HG03342 (cell line): ENCODE measurements around the gene KRT73.

Experiments
- ATAC-seq: cut with Tn5 transposase; IDR thresholded peaks from one replicate; pipeline ENCODE4 v1.9.1; 2021; ENCODE audit warnings: mild to moderate bottlenecking, moderate library complexity; ENCODE audit not compliant: unreplicated experiment

KRT73 gene

DNA sequence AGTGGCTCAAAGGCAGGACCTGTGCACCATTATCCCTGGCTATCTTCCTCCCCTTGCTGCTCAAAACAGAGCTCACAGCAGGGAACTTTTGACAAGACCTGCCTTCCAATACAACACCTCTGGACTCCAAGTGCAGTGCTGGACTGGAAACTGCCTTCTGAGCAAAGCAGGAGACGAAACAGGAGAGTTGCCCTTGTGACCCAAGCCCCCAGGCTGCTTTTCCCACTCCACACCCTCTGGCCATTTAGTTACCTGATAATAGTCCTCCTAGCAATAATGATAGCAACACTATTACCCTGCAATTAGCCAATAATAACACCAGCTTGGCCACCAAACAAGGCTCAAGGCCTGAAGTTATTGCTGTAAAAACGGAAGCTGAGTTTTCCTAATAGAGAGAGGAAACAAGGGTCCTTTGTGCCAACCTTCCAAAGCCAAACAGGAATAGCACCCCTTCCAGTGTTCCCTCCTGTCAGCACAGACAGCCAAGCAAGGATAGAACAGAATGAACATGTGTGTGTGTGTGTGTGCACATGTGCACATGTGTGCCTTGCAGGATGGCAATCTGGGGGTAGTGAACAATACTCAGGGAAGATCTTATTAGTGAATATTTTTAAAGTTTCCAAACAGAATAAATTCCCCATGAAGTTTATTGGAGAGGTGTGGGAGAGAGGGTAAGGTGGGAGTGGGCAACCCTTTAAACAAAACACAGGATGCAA, 9.2 kb upstream of the KRT73 start:
- ATAC-seq, result no peak

DNA sequence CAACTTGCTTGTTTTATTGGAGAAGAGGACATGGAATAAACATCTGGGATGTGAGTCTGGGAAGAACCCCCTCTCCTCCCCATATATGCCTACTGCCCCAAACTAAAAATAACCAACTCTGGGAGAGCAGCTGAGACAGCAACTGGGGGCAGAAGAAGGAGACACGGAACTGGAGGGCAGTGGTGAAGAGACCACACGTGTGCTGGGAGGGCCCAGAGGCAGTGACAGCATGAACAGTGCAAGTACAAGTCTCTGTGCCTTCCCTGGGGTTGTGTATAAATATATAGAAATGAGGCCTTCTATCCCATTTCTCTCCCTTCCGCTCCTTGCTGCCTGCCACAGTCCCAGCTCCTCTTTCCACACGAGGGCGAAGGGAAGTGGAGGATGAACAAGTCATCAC, 4.0 kb upstream of the KRT73 start:
- ATAC-seq, result no peak

DNA sequence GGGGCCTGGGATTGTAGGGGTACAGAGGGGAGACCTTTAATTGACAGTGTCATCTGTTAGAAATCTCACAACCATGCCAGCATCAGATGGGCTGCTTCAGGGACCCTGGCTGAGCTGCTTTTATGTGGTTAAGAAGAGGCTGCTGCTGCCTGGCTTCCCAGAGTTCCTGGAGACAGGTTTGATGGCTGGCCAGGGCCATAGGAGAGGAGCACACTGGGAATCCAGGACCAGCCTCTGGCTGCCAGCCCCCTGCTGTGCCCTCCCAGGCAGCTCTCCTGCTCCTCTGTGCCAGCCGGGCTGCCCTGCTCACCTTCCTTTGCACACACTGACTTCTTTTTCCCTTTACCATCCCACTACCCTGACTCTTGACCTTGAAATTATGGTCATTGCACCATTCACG, 507 bp upstream of the KRT73 start:
- ATAC-seq, result no peak

DNA sequence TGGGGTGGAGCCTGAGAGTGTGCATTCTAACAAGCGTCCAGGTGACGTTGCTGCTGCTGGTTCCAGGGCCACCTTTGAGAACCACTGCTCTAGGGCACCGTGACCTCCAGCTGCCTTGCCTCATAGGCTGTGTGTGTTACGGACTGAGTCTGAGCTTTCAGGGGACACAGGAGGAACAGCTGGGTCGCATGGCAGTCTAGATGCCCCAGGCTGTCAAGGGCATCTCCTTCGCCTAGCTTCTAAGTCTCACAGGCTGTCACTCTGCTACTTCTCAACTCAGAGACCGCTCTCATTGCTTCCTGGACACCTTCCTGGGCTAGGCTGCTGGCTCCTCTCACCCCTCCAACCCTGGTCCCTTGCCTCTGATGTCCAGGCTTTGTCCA, 965 bp downstream of the KRT73 start:
- ATAC-seq, result no peak

DNA sequence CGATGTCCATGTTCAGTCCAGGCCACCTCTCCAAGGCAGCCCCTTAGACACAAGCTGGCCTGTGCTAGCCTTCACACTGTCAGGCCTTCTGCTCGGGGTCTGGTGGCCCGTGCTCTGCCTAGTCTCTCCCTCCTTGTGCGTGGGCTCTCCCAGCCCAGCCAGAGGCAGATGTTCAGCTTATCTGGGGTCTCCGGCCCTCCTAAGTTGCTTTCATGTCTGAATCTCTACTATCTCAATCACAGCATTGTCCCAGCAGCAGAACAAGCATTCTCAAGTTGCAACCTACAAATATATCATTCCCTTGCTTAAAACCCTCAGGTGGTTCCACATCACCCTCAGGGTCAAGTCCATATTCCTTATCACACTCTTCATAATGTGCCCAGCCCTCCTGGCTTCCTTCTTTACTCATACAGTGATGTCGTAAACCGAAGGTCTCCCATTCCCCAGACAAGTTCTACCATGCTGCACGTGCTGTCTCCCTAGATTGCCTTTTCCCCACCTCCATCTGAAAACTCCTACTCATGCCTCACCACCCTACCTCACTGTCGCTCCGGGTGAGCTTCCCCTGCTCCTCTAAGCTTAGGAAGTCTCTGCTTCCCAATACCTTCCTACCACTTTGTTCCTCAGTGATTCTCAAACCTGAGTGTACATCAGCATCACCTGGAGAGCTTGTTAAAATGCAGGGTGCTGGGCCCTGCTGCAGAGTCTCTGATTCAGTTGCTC, 1.5 kb downstream of the KRT73 start:
- no peak for ATAC-seq

DNA sequence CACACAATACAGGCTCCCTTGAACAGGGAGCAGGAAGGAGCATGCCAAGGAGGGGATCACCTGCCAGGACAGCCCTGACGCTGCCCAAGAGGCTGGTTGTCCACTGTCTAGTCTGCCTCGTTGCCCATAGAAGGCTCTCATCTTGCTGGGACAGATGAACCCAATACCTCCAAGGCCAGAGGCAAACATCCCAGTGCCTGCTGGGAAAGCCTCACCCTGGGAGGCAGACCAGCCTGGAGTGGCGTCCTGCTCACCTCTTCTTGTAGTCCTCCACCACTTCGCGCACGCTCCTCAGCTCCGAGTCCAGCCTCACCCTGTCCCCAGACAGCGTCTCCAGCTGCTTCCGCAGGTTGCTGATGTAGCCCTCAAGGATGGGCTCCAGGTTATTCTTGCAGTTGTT, 2.4 kb downstream of the KRT73 start:
- no peak for ATAC-seq

DNA sequence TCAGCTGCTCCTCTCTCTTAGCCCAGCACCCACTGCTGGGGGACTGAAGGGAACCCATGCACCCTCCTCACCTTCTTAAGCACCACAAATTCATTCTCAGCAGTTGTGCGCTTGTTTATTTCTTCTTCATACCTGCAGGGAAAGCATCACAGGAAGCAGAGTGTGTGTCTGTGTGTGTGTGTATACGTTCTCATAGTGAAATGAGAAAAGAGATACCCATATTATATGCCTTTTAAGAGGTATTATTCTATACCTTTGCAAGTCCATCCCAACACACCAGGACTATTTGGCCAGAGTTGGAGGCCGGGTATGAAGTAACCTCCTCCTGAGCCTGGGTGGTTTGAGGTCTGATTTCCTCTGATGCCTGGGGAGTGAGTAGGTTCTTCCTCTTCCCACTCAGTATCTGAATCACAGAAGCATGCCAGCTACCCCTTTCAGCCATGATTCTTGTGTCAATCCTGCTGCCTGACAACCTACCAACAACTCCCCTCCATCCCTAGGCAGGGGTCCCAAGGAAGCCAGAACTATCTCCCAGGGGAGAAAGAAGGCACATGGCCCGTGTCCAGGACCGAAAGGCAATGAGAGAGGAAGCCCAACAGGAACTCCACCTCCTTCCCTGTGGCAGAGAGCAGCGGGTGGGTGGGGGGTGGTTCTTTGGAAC, 3.0 kb downstream of the KRT73 start:
- no peak for ATAC-seq

DNA sequence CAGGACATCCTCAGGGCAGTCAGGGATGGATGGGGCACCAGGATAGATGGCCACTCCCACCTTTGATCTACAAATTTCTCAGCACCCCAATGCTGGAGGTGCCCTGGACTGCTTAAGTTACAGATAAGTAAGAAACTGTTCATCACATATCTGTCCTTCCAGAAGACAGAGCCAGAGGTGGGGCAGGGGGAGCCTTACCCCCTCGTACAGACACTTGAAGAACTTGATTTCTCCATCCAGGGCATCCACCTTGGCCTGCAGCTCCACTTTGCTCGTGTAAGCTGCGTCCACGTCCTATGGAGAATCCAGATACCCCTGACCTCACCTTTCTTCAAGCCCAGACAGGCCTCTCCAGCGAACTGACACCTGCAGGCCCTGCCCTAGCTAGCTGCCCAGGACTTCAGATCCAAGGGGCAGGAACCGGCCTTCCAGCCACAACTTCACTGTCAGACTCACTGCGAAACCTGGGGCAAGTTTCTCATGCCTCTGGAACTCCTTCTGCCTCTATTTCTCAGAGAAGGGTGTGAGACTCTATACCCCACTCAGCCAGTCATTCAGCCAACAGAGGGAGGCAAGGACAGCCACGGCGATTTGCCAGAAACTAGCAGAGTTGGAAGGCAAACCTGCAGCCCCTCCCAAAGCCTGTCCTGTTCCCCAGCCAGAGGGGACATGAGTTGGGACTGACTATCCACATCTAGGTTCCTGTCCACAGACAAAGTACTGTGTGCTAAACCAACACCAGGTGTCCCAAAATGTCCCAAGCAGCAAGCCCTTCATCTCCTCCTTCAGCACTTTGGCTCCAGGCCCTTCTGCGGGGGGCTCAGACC, 3.8 kb downstream of the KRT73 start:
- ATAC-seq, result no peak

DNA sequence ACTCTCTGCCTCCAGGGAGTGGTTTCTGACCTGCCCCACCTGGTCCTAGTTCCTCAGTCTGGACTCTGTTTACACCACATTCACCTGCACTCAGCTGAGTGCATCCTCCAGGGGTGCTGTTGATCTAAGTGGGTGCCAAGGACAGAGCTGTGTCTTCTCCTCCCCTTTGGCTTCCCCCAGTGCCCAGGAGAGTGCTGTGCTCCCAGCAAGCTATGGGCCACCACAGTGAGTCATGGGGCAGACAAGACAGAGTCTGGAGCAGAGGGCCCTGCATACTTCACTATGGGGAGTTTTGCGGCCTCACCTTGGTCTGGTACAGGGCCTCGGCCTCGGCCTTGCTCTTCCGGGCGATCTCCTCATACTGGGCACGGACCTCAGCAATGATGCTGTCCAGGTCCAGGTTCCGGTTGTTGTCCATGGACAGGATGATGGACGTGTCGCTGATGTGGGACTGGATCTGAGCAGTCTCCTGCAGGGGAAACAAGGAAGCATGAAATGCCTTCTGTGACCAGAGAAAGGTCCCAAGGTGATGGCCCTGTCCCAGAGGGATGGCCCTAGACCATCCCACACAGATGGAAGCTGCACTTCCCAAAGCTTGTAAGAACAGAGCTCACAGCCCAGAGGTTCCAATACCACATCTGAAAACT, 4.9 kb downstream of the KRT73 start:
- ATAC-seq, result no peak

DNA sequence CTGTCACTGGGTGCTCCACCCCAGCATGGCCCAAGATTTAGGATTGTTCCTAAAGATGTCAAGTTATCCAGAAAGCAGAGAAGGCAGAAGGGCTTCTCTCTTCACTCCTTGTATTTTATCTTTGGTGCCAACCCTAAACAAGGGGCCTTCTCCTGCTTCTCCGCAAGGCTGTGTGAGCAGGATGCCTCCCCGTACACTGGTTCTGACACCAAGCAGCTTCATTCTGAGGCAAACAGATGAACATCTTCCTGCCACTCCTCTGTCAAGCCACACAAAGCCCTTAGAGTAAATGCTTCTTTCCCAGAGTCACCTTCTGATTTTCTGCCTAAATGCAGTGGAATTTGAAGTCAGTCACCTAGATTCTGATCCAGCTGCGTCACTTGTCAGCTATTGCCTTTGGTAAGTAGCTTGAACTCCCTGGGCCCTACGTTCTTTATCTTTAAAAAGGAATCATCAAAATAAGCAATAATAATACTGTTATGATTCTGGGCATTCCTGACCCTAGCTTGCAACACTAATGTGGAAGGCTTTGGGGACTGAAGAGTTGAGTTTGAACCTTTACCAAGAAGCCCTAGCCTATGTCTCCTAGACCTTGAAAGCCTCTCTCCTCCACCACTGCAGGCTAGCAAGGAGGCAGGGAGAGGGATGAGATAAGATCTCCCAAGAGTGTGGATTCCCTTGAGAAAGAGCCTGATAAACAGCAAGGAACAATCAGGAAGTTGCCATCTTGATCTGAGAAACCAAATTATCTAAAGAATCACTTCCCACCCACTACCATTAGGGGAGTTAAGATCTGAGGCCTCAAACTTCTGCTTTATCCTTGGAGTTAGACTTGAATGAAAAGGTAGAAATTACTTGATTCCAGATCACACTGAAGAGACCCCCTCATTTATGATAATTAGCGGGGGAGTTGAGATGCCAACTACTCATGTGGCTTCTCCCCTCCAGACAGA, 5.7 kb downstream of the KRT73 start:
- no peak for ATAC-seq

DNA sequence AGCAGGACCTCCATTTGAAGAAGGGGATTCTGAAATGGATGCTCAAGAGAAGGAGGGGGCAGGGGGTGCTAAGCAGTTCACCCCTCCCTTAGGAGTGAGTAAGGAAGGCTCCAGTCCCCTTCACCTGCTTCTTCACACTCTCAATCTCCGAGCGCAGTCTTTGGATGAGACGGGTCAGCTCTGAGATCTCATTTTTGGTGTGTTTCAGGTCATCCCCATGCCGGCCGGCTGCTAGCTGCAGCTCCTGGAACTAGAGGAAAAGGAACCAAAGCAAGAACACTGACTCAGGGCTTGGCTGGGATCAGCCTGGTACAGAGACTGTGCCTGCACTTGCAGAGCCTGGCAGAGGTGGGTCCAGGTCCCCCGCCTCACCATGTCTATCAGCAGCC, 7.3 kb downstream of the KRT73 start:
- no peak for ATAC-seq

DNA sequence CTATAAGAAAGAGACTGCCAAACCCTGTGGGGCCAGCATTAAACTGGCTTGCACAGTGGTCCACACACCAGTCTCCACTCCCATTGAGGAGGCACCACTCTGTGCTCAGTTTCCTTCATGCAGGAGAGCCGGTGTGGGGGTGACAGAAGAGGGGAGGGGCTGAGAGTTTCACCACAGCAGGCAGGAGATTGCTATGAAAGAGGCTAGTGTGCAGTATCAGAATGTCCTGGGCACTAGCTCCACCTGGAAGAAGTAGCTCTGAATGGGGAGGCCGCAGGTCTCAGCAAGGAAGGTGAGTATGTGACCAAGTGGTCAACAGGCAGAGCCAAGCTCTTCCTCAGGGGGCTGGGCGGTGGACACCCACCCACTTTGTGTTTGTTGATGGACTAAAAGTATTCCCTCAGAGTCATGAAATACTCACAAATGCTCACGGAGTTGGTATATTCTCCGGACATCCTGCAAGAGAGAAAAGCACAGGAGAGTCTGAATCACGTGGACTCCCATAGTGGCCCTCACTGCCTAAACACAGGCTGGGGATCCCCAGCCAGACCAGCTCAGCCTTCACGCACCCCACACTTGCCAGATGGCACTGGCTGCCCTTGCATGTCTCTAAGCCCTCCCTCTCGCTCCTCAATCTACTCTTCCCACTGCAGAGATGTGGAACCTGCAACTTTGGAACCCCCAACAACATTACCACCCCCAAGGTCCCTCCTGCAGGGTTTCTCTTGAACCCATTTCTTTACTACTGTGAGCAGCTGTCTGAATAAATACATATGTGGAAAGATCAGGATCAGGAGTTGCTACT, 9.3 kb downstream of the KRT73 start:
- no peak for ATAC-seq

DNA sequence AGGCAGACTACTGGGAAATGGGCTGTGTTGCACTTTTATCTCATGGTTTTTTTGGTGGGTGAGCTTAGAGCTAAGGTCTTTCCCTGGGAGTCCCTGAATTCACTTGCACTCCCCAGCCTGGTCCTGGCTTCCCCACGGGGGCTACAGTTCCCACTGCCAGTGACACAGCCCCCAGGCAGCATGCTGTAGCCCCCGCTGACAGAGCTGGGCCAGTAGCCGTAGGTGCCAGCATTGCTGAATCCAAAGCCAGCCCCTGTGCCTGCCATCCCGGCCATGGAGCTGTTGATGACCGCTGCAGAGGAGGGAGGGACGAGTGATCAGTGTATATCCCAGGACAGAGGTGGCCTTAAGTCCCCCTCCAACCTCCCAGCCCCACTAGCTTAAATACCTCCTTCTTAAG, 10.2 kb downstream of the KRT73 start:
- ATAC-seq, result no peak

DNA sequence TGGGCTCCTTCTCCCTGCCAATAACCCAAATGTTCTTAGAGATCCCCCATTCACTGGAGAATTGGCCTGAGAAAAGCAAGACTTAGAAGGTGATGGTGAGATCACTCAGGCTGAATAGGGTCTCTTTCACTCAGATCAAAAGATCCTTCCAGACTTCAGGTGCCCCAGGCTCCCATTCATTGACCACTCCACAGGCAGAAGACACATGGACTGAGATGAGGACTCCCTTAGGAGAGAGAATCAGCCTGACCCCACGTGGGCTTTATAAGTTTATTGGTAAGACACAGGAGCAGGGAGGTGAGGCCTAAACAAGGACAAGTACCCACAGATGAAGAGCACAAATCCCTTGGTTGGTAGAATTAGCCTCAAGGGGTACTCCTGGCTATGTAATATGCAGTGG, 11.0 kb downstream of the KRT73 start:
- no peak for ATAC-seq

DNA sequence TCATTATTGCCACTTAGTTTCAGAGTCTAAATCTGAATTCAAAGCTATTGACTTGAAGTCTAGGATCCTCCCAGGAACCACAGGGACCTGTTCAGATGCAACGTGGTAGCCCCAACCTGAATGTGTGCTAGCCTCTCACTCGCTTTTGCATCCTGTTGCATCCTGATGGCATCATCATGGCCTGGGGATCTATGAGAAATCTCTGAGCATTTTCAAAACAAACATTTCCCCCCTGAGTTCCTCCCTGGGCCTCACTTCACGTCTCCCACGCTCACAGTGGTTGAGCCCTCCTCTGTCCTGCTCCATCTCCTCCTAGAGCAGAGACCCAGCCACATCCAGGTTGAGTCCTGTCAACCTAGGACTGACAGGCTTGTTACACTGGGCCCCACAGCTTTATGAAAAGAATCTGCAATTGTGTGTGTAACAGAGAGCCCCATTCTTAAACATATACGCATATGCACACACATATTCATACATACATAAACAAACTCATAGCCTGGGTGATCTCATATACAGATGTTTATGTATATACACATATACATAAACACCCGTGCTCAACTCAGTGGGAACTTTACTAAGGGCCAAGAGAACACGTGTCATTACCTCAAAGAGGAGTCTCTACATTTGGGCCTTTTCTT, 11.7 kb downstream of the KRT73 start:
- no peak for ATAC-seq

DNA sequence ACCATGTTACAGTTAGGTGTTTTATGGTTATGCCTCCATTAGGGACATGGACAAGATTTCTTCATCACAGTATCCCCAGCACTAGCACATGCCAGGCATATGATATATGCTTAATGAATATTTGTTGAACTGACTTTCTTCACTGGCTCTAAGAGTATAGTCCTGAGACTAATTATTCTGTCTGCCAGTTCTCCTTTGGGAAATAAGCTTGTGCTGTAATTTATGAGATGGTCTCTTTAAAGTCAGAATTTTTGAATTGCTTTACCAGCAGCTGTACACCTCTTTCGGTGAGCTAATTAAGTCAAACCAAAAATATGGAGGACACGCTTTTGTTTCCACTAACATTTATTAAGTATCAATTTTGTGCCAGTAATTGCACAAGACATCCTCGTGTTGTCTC, 12.3 kb downstream of the KRT73 start:
- ATAC-seq, result no peak

DNA sequence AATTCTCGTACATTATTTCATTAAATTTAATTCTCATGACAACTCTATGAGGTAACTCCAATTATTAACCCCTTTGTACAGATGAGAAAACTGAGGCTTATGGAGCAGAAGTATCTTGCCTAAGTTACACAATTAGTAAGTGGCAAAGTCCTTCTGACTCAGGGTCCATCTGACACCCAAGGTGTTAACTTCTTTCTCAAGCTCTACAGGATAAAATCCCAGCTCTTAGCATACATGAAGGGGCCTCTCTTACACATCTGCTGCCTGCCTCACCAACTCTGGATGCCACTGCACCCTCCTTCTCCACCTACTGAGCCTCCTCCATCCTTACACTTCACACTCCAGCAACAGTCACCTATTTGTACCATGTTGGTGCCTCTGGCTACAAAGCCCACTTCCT, 12.8 kb downstream of the KRT73 start:
- ATAC-seq, result no peak

DNA sequence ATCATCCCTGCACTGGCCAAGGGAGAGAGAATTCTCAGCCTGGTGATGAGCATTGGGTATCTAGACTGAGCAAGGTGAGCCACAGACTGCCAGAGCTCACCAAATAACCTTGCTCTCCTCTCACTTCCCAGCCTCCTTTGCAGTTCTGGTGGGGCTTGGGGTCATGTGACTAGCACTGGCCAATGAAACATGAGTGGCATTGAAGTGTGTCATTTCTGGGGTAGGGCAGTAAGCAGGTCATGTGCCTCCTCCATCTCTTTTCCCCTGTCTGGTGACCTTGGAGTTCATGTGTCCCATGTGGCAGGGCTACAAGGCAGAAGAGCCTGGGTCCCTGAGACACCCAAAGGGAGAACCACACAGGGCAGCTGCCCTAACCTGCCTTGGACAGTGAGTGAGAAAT, 13.5 kb downstream of the KRT73 start:
- no peak for ATAC-seq

DNA sequence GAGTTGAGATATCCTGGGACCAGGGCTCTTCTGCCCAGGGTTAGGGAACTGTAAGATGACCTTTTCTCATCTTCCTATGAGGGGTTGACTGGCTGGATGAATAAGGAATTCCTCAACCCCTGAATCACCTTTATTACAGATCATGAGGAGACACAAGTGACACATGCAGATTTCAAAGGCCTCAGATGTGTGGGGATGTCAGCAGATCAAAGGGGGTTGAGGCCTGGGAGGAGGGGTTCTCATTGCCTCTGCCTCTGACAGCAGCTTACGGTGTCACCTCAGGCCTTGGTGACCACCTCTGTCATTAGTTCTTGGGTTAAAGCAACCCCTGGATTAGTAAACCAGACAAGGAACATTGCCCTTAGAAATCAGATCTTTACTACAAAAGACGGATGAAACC, 15.0 kb downstream of the KRT73 start:
- ATAC-seq, result no peak
